AG10803 (cell line): Measurements from ENCODE around the gene EPHB1.
"Not testable (repeated sequence)": the region's sequence is repeated elsewhere in the genome, so short reads cannot be mapped to it uniquely, and the experiment has no call there.

Experiments used
- DNase-seq: peaks from one replicate; pipeline ENCODE4 v3.0.0; 2010; ENCODE audit warnings: low read depth
- H3K4me3 ChIP-seq: 2 replicates; pipeline ENCODE4 v1.5.1; 2011; ENCODE audit warnings: mild to moderate bottlenecking, low read length, control low read depth
- TF ChIP-seq, protein P1 (sequence below): conservative IDR thresholded peaks from 2 replicates; pipeline ENCODE4 v1.5.1; 2011; ENCODE audit warnings: mild to moderate bottlenecking, low read length, control low read depth, inconsistent platforms

Gene EPHB1

DNA sequence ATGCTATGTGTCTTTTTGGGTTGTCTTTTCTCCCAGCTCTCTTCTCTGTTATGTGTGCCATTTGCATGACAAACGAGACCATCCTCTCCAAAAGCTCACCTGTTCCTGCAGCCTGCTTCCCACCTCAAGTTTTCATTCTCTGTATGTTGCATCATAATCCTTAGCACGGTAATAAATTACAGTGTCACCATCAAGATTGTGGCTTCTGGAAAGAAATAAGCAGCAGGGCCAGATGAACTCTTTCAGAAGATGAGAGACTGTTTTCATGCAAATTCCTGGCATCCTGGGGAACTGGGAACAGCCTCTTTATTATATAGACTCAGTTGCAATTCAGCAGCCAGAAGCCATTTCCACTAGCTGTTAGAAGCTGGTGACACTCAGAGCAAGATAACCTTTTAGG, 436.7 kb downstream of the EPHB1 start:
- H3K4me3 ChIP-seq = no peak overlapping the region
- no peak for DNase-seq
- TF ChIP-seq, protein P1, sequence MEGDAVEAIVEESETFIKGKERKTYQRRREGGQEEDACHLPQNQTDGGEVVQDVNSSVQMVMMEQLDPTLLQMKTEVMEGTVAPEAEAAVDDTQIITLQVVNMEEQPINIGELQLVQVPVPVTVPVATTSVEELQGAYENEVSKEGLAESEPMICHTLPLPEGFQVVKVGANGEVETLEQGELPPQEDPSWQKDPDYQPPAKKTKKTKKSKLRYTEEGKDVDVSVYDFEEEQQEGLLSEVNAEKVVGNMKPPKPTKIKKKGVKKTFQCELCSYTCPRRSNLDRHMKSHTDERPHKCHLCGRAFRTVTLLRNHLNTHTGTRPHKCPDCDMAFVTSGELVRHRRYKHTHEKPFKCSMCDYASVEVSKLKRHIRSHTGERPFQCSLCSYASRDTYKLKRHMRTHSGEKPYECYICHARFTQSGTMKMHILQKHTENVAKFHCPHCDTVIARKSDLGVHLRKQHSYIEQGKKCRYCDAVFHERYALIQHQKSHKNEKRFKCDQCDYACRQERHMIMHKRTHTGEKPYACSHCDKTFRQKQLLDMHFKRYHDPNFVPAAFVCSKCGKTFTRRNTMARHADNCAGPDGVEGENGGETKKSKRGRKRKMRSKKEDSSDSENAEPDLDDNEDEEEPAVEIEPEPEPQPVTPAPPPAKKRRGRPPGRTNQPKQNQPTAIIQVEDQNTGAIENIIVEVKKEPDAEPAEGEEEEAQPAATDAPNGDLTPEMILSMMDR = no peak

DNA sequence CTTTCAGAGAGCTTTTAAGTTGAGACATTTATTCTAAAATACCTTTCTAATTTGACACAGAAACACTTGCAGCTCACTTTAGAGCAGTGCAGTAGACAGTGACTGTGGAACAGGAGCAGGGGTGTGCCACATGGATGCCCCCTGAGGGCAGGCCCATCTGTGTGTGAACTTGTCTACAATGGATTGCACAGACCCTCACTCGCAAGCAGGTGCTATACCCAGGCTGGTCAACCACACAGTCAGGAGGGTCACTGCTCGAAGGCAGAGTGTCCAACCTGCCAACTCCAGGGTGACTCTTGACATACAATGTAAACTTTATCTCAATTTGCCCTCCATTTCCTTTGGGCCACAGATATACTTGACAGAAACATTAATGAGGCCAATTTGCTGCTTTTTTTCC, 437.2 kb downstream of the EPHB1 start:
- no peak for DNase-seq

DNA sequence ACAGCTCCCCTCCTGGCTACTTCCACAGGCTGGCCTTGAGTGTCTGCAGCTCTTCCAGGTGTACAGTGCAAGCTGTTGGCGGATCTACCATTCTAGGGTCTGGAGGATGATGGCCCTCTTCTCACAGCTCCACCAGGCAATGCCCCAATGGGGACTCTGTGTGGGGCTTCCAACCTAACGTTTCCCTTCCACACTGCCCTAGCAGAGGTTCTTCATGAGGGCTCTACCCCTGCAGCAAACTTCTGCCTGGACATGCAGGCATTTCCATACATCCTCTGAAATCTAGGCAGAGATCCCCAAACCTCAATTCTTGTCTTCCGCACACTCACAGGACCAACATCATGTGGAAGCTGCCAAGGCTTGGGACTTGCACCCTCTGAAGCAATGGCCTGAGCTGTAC, 438.4 kb downstream of the EPHB1 start:
- not testable (repeated sequence) for H3K4me3 ChIP-seq, DNase-seq

More for the DNA sequence above, 437.2 kb downstream of the EPHB1 start:
- TF ChIP-seq, protein P1 = no peak
- no peak overlapping the region for H3K4me3 ChIP-seq

DNA sequence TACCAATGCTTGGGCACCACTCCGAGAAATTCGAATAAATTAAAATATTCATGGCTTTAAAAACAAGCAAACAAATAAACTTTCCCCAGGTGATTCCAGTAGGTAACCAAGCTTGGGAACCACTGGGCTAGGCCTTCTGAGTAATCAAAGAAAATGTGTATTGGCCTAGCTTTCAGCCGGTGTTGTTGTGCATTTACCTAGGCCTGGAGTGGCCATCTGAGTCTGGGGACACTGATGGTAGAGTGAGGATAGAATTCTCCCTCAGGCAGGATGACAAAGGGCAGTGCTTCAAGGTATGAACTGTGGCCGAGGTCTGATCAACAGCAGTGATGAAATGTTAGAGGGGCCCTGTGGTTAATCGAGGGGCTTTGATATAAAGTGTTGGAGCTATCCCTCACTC, 440.5 kb downstream of the EPHB1 start:
- no peak overlapping the region for H3K4me3 ChIP-seq
- TF ChIP-seq, protein P1 = no peak
- DNase-seq = no peak

DNA sequence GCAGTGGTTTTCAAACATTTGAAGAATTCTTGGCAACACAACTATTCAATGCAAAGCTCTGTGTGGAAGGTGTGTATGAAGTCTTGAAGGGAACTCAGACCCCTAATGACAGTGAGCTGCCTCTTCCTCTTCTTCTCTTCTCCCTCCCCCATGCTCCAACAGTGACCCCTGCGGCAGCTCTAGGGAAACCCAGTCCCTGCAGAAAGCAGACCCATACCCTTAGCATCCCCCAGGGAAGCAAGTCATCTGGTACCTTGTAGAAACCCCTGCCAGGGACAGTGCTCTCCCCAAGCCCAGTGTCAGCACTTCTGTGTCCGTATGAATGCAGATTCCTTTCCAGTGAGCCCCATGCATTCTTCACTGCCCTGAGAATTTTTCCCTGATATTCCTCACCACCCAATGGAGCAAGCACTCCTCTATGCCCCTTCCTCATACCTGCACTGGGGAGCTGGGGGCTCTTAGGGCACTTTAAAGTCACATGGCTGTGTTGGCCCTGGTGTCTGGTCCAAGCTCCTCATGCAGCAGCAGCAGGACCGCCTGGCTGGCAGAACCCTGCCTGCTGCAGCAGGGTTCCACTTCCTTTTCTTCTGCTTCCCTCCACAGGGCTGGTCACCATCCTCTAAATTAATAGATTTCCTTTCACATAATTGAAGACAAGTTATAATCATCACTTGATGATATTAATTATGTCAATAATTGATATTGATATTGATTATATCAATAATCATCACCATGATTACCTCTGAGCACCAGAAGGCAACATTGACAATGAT, 442.5 kb downstream of the EPHB1 start:
- no peak for DNase-seq
- no peak overlapping the region for H3K4me3 ChIP-seq
- TF ChIP-seq, protein P1 = peak; percentile 10

DNA sequence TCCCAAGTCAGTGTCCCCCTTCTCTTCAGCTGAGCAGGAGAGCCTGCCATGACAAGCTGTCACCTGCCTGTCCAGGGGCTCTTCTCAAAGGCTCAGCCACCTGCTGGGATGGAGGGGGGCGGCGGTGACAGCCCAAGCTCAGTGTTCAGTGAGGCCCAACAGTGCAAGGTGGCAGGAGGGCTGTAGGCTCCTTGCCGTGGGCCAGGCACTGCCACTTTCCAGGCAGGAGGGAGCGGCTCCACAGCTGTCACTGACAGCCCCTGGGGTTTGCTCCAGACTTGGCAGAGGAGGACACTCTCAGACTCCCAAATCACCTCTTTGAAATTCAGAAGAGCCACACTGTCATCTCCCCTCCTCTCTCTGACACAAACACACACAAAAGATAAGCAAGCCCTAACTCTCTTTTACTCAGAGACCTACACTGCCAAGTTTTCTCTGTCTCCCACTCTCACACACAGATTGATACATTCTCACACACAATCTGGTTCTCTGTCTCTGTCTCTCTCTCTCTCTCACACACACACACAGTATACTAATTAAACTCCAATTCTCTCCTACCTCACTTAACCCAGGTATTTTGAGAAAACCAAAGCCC, 443.3 kb downstream of the EPHB1 start:
- TF ChIP-seq, protein P1 = no peak
- H3K4me3 ChIP-seq = no peak overlapping the region
- no peak for DNase-seq

DNA sequence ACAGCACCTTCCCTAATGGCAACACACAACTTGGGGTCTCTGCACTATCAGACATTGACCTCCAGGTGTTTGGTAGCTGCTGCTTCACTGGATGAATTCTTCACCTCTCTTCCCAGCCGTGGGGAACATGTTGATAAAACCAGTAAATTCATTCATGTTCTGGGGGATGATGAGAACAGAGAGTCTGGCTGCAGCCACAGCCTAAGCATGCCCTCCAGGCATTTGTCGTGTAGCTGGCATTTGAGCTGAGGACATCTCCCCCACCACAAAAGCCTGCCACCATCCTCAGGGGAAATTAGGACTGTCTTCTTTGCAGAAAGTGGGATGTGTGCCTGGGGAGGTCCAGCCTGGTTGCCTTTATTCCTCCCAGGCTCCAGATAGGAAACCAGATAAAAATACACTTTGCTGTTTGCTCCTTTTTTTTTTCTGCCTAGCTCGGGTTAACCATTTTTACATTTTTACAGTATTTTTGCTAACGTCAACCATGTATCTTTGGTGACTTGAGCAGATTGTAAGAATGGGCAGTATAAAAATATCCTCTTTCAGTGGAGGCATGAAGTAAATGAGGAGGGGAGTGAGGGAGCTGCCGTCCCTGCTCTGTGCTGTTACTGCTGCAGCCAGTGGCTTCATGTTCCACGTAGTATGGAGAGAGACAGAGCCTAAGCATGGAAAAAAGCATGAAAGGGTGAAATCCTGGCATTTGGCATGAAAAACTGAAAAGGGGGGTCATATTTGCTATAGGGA, 444.0 kb downstream of the EPHB1 start:
- H3K4me3 ChIP-seq = no peak overlapping the region
- TF ChIP-seq, protein P1 = no peak
- no peak for DNase-seq
